ENCODE data around the gene DCUN1D4.

DNA sequence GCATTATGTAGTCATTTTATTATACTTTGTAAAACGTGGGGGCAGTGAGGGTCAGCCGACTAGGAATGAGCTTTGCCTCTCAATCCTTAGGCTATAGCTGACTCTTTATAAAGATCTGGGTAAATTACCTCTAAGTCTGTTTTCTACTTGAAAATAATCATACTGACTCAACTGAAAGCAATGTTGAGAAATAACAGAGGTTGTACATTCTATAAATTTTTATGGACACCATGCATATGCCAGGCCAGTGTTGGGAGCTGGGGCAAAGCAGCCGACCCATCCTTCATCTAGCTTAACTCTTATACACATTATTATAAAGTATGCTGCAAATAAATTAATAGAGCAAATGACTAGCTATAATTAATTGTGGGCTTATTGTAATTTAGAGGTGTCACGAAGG is 2.2 kb upstream of the DCUN1D4 start:
- TF ChIP-seq, protein P1, sequence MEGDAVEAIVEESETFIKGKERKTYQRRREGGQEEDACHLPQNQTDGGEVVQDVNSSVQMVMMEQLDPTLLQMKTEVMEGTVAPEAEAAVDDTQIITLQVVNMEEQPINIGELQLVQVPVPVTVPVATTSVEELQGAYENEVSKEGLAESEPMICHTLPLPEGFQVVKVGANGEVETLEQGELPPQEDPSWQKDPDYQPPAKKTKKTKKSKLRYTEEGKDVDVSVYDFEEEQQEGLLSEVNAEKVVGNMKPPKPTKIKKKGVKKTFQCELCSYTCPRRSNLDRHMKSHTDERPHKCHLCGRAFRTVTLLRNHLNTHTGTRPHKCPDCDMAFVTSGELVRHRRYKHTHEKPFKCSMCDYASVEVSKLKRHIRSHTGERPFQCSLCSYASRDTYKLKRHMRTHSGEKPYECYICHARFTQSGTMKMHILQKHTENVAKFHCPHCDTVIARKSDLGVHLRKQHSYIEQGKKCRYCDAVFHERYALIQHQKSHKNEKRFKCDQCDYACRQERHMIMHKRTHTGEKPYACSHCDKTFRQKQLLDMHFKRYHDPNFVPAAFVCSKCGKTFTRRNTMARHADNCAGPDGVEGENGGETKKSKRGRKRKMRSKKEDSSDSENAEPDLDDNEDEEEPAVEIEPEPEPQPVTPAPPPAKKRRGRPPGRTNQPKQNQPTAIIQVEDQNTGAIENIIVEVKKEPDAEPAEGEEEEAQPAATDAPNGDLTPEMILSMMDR (IDR thresholded peaks at IDR 0.05; ENCODE audit: poor library complexity): no peak
- no peak for TF ChIP-seq EZH2 (IDR thresholded peaks at IDR 0.05; ENCODE audit: borderline replicate concordance)

Measured in hepatocyte (in vitro differentiated cells).